Osteocyte (in vitro differentiated cells): ENCODE measurements around the gene ANKRD39. TPM values are rescaled to one million over a fixed set of nuclear protein-coding genes. Genes with fewer than 3 reads are reported as not detected.
"Not testable (repeated sequence)": the region's sequence is repeated elsewhere in the genome, so short reads cannot be mapped to it uniquely, and the experiment has no call there.

Experiments
- DNase-seq: peaks from one replicate; pipeline ENCODE4 v3.0.0; 2021; ENCODE audit warnings: mixed read lengths; ENCODE audit not compliant: unreplicated experiment; ENCODE audit errors: extremely low spot score
- H3K27ac Mint-ChIP-seq: one replicate; pipeline ENCODE4 v1.8.0; 2021; ENCODE audit warnings: mild to moderate bottlenecking, mixed read lengths; ENCODE audit not compliant: unreplicated experiment
- H3K27me3 Mint-ChIP-seq: one replicate; pipeline ENCODE4 v1.8.0; 2021; ENCODE audit warnings: mixed read lengths; ENCODE audit not compliant: unreplicated experiment
- H3K36me3 Mint-ChIP-seq: one replicate; pipeline ENCODE4 v1.8.0; 2021; ENCODE audit warnings: mixed read lengths; ENCODE audit not compliant: unreplicated experiment
- H3K4me1 Mint-ChIP-seq: one replicate; pipeline ENCODE4 v1.8.0; 2021; ENCODE audit warnings: mixed read lengths; ENCODE audit not compliant: unreplicated experiment
- H3K4me3 Mint-ChIP-seq: one replicate; pipeline ENCODE4 v1.8.0; 2021; ENCODE audit warnings: mild to moderate bottlenecking, moderate library complexity, mixed read lengths; ENCODE audit not compliant: unreplicated experiment
- H3K9me3 Mint-ChIP-seq: one replicate; pipeline ENCODE4 v1.8.0; 2021; ENCODE audit warnings: mixed read lengths; ENCODE audit not compliant: unreplicated experiment
- total RNA-seq: library from RNA; stranded (reverse); gene quantifications from 2 replicates; pipeline ENCODE4 v1.2.1, GENCODE V29; 2021
- TF ChIP-seq, protein P1 (sequence below): fragments of 200-600 bp; sonication (generic); IDR thresholded peaks from 2 replicates; pipeline ENCODE4 v1.5.0; 2021; ENCODE audit warnings: antibody characterized with exemption, mild to moderate bottlenecking, moderate library complexity

The ANKRD39 gene
- total RNA-seq, 1 donor from 2014 or later: 12.4 TPM

DNA sequence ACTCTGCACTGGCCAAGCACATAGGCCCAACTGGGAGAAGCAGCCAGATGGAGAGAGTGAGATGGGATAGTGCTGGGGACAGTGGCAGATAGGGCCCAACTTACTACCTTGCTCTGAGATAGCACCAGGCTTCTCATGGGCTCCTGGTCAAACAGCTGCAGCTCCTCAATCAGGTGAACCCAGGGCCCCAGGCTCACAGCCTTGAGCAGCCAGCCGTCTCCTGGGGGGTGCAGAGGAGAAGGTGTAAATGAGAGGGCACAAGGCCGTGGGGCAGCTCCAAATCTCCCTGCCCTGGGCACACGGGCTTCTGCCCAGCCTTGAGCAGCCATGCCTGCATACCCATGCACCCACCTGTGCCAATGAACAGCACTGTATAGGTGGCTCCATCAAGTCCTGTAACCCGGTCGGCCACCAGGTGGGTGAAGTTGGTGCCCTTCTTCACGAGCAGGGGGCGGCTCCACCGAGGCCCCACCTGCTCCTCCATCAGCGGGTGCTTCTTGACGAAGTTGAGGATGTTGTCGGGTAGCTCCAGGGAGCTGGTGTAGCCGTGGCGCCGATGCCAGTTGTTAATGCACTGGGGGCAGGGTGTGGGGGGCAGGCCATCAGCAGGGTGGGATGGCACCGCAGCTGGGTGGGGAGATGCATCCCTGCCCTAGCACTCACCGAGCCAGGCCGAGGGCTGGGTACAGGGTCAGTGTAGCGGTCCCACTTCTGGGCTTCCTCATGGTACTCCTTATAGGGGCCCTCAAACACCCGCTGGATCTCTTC, 5.9 kb upstream of the ANKRD39 start:
- Mint-ChIP-seq H3K36me3 (peaks cover 17% of the 10 kb centered on the region), H3K27me3 (no peaks in the 10 kb centered on the region), H3K27ac (no peak overlapping the region), H3K9me3 (no peaks in the 10 kb centered on the region), H3K4me3 (no peak overlapping the region), H3K4me1 (peaks cover 35% of the 10 kb centered on the region)
- TF ChIP-seq, protein P1, sequence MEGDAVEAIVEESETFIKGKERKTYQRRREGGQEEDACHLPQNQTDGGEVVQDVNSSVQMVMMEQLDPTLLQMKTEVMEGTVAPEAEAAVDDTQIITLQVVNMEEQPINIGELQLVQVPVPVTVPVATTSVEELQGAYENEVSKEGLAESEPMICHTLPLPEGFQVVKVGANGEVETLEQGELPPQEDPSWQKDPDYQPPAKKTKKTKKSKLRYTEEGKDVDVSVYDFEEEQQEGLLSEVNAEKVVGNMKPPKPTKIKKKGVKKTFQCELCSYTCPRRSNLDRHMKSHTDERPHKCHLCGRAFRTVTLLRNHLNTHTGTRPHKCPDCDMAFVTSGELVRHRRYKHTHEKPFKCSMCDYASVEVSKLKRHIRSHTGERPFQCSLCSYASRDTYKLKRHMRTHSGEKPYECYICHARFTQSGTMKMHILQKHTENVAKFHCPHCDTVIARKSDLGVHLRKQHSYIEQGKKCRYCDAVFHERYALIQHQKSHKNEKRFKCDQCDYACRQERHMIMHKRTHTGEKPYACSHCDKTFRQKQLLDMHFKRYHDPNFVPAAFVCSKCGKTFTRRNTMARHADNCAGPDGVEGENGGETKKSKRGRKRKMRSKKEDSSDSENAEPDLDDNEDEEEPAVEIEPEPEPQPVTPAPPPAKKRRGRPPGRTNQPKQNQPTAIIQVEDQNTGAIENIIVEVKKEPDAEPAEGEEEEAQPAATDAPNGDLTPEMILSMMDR: no peak
- DNase-seq: no peak

DNA sequence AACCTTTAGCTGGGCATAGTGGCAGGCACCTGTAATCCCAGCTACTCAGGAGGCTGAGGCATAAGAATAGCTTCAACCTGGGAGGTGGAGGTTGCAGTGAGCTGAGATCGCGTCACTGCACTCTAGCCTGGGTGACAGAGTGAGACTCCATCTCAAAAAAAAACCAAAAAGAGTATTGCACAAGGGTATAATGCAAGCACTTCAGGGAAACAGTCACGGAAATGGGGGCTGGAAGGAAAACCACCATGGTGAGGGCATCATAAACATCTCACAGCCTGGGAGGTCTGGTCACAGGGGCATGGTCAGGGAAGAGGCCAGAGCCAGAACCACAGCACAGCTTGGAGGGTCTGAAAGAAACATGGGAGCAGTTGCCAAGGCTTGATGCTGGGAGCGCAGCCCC, 5.2 kb upstream of the ANKRD39 start:
- not testable (repeated sequence) for H3K27ac Mint-ChIP-seq, DNase-seq, H3K4me3 Mint-ChIP-seq, H3K9me3 Mint-ChIP-seq, H3K27me3 Mint-ChIP-seq
- Mint-ChIP-seq H3K4me1 (peaks cover 39% of the 10 kb centered on the region), H3K36me3 (peaks cover 17% of the 10 kb centered on the region)

DNA sequence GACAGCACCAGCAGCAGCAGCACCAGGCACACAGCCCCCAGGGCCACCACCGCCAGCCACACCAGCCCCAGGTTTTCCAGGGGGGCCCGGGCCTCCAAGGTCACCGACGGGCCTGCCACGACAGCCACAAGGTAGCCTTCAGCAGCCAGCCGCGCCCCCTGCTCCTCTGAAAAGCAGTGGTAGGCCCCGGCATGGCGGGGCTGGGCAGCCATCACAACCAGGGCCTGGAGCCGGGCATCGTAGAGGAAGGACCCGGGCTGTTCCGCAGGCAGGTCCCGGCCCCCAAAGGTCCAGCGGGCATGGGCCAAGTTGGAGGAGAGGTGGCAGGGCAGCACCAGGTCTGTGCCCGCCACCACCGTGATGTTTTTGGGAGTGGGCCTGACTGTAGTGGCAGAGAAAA, 3.3 kb upstream of the ANKRD39 start:
- no peaks in the 10 kb centered on the region for H3K27me3 Mint-ChIP-seq
- TF ChIP-seq, protein P1: no peak
- H3K36me3 Mint-ChIP-seq: peaks cover 14% of the 10 kb centered on the region
- no peak overlapping the region for H3K27ac Mint-ChIP-seq
- no peaks in the 10 kb centered on the region for H3K9me3 Mint-ChIP-seq
- H3K4me1 Mint-ChIP-seq: peaks cover 35% of the 10 kb centered on the region
- no peak overlapping the region for H3K4me3 Mint-ChIP-seq
- no peak for DNase-seq

DNA sequence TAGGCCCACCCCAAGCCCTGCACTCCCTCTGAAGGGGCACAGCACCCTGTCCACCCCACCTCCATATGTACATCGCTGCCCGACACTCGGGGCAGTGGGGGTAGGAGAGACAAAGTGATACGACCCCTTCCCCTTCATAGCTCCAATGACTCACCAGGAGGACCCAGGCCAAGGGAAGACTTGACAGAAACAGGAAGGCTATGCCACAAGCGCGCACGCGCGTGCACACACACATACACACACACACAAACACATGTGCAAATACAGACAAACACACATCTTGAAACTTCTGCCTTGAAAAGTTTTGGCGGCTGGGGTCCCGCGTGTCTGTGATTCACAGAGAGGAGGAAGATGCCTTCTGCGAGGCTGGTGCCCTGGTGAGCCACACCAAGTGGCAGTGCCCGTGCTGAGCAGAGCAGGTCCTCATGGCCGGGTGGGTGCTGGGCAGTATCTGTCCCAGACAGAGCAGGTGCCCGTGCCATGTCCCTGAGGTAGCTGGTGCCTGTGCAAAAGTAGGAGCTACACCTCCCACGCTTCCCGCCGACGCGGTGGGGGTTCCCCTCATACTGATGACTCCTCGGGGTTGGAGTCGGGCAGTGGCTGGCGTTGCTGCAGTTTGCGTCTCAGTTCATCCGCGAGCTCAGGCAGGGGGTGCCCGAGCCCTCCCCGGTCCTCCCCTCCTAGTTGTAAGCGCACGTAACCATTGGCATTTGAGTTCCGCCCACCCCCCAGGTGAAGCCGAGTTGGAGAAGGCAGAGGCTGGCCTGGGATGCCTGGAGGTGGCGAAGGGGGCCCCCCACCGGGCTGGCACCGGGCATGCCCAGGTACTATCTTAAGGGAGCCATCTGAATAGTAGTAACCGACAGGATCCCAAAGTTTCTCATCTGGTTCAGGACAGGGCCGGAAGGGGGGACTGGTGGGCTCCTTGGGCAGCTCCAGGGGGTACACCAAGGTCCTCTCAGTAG, 2.5 kb upstream of the ANKRD39 start:
- Mint-ChIP-seq H3K4me3 (no peak overlapping the region), H3K9me3 (no peaks in the 10 kb centered on the region), H3K27ac (no peak overlapping the region), H3K27me3 (no peaks in the 10 kb centered on the region), H3K4me1 (peaks cover 32% of the 10 kb centered on the region), H3K36me3 (peaks cover 9% of the 10 kb centered on the region)
- DNase-seq: no peak
- TF ChIP-seq, protein P1: no peak

DNA sequence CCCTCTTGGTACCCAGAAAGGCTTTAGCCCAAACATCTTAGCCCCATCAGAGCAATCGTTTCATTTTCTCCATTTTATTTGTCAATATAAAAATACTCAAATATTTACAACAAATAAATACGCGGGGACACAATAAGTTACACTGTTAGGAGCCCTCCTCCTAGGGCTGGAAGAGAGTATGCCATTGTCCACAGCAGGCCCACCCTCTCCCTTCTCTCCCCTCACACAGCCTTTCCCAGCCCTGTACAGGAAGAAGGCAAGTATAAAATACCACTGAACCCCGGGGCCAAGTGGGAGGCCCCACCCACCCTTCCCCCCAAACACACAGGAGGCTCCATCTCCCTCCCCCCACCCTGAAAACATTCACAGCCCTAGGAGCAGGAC, 1.9 kb upstream of the ANKRD39 start:
- peak overlapping the region; percentile 82 for H3K27ac Mint-ChIP-seq
- peaks cover 35% of the 10 kb centered on the region for H3K4me1 Mint-ChIP-seq
- H3K9me3 Mint-ChIP-seq: no peaks in the 10 kb centered on the region
- no peak overlapping the region for H3K4me3 Mint-ChIP-seq
- H3K36me3 Mint-ChIP-seq: peaks cover 9% of the 10 kb centered on the region
- no peaks in the 10 kb centered on the region for H3K27me3 Mint-ChIP-seq
- TF ChIP-seq, protein P1: no peak
- no peak for DNase-seq
